CD4-positive, alpha-beta T cell treated with Interleukin-15 for 4 hours (primary cell): ENCODE results near the gene CHM.

Source experiments
- DNase-seq: peaks from one replicate; pipeline ENCODE4 v3.0.0-alpha.2; 2020; ENCODE audit warnings: low spot score

The CHM gene

GRCh38 chrX:85905851-85906250 lies 141.5 kb downstream of the CHM start:
- no peak for DNase-seq

GRCh38 chrX:85903692-85904471 lies 143.5 kb downstream of the CHM start:
- no peak for DNase-seq

- DNase-seq = no peak
Observed at GRCh38 chrX:85897362-85898126, 149.8 kb downstream of the CHM start.

- no peak for DNase-seq
Observed at GRCh38 chrX:85882601-85883000, 164.8 kb downstream of the CHM start.

GRCh38 chrX:85870585-85870984 lies 176.8 kb downstream of the CHM start:
- no peak for DNase-seq

GRCh38 chrX:85865324-85865723 lies 182.0 kb downstream of the CHM start:
- DNase-seq = no peak

GRCh38 chrX:85859426-85859825 lies 187.9 kb downstream of the CHM start:
- DNase-seq = no peak

- DNase-seq = no peak
Observed at GRCh38 chrX:85851418-85851817, 195.9 kb downstream of the CHM start.

- DNase-seq = no peak
Observed at GRCh38 chrX:85836868-85837267, 210.5 kb downstream of the CHM start.

GRCh38 chrX:85828771-85829170 lies 218.6 kb downstream of the CHM start:
- DNase-seq = no peak

GRCh38 chrX:85815203-85815751 lies 232.1 kb downstream of the CHM start:
- DNase-seq = no peak
